Osteoblast (primary cell): ENCODE data around the gene NCAN. TPM values are rescaled to one million over a fixed set of nuclear protein-coding genes. Genes with fewer than 3 reads are reported as not detected.

Experiments used
- DNase-seq: peaks from one replicate; pipeline ENCODE4 v3.0.0; 2011; ENCODE audit warnings: low spot score, mixed read lengths; ENCODE audit not compliant: insufficient read length; ENCODE audit errors: missing footprints
- H2AFZ ChIP-seq: 2 replicates; pipeline ENCODE4 v1.6.0; 2011; ENCODE audit warnings: mild to moderate bottlenecking, low read length
- H3K27ac ChIP-seq: 2 replicates; pipeline ENCODE4 v1.5.1; 2011; ENCODE audit warnings: mild to moderate bottlenecking, low read depth, low read length, moderate library complexity
- H3K27me3 ChIP-seq: 2 replicates; pipeline ENCODE4 v1.6.0; 2012; ENCODE audit warnings: mild to moderate bottlenecking, control low read depth, inconsistent platforms, low read length, moderate library complexity; ENCODE audit not compliant: insufficient read depth
- H3K36me3 ChIP-seq: 2 replicates; pipeline ENCODE4 v1.5.1; 2011; ENCODE audit warnings: mild to moderate bottlenecking, low read length, control low read depth, moderate library complexity; ENCODE audit not compliant: insufficient read depth
- H3K4me1 ChIP-seq: 2 replicates; pipeline ENCODE4 v1.5.1; 2011; ENCODE audit warnings: mild to moderate bottlenecking, low read length, control low read depth, moderate library complexity; ENCODE audit not compliant: insufficient read depth
- H3K4me2 ChIP-seq: 2 replicates; pipeline ENCODE4 v1.6.0; 2011; ENCODE audit warnings: mild to moderate bottlenecking, low read length; ENCODE audit not compliant: insufficient read depth
- H3K4me3 ChIP-seq: fragments of 200-600 bp; sonication (generic); 3 replicates; pipeline ENCODE4 v1.5.1; 2012; ENCODE audit warnings: mild to moderate bottlenecking, low read length, inconsistent platforms; ENCODE audit not compliant: insufficient read depth
- H3K79me2 ChIP-seq: 2 replicates; pipeline ENCODE4 v1.6.0; 2012; ENCODE audit warnings: mild to moderate bottlenecking, low read length, control low read depth, inconsistent platforms; ENCODE audit not compliant: insufficient read depth
- H3K9me3 ChIP-seq: 2 replicates; pipeline ENCODE4 v1.5.1; 2011; ENCODE audit warnings: low read depth, low read length, control low read depth
- H4K20me1 ChIP-seq: 2 replicates; pipeline ENCODE4 v1.6.0; 2012; ENCODE audit warnings: mild to moderate bottlenecking, low read length, control low read depth; ENCODE audit not compliant: insufficient read depth
- CTCF ChIP-seq: IDR thresholded peaks from 2 replicates; pipeline ENCODE4 v1.5.1; 2011; ENCODE audit warnings: mild to moderate bottlenecking, low read depth, low read length, moderate library complexity; ENCODE audit errors: extremely low read depth
- total RNA-seq: library from RNA; depleted of rRNA; stranded (reverse); fragments of >200 nt; gene quantifications from 2 replicates; pipeline ENCODE4 v1.2.3, GENCODE V29; 2012

Gene NCAN
- total RNA-seq, 1 donor = not detected

- Histone ChIP-seq H4K20me1 (no peaks in the 10 kb centered on the region), H3K27me3 (peaks cover 4% of the 10 kb centered on the region), H3K4me2 (no peak overlapping the region), H3K79me2 (no peaks in the 10 kb centered on the region), H3K9me3 (no peaks in the 10 kb centered on the region), H3K36me3 (peaks cover 20% of the 10 kb centered on the region), H3K4me3 (no peak overlapping the region), H2AFZ (no peak overlapping the region), H3K27ac (no peak overlapping the region), H3K4me1 (no peaks in the 10 kb centered on the region)
- no peak for TF ChIP-seq CTCF
- DNase-seq = peak; percentile 73
These were observed 63.2 kb downstream of the NCAN start for GRCh38 chr19:19274716-19275565.

DNA sequence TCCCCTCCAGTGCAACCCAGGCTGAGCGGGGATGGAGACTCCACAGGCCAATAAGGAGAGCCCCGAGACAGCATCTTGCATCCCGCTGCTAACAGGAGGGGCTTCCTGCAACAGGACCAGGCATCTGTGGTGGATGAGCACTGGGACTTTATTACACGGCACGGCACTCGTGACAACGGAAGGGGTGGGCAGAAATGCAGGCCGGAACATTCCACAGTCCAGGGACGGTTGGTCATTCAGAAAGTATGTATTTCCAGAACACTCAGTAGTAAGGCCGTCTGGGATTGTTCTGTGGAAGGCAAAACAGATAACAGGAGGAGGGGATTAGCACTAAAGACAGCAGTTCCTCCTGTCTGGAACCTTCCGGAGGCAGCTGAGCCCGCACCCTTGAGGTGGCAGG lies 64.6 kb downstream of the NCAN start:
- H3K27me3 ChIP-seq = peaks cover 4% of the 10 kb centered on the region
- no peak overlapping the region for H3K4me2 ChIP-seq
- H2AFZ ChIP-seq = no peak overlapping the region
- peaks cover 29% of the 10 kb centered on the region for H3K36me3 ChIP-seq
- no peaks in the 10 kb centered on the region for H3K4me1 ChIP-seq
- peak; percentile 96 for DNase-seq
- no peak for TF ChIP-seq CTCF
- H3K27ac ChIP-seq = no peak overlapping the region
- H3K9me3 ChIP-seq = no peaks in the 10 kb centered on the region
- no peak overlapping the region for H3K4me3 ChIP-seq
- peaks cover 3% of the 10 kb centered on the region for H4K20me1 ChIP-seq
- no peaks in the 10 kb centered on the region for H3K79me2 ChIP-seq

GRCh38 chr19:19276851-19277250 lies 65.1 kb downstream of the NCAN start:
- Histone ChIP-seq H3K79me2 (no peaks in the 10 kb centered on the region), H3K4me2 (no peak overlapping the region), H3K4me1 (no peaks in the 10 kb centered on the region), H4K20me1 (peaks cover 3% of the 10 kb centered on the region), H3K36me3 (peaks cover 33% of the 10 kb centered on the region), H3K27me3 (peaks cover 4% of the 10 kb centered on the region), H3K9me3 (no peaks in the 10 kb centered on the region), H3K4me3 (no peak overlapping the region), H2AFZ (no peak overlapping the region), H3K27ac (no peak overlapping the region)
- TF ChIP-seq CTCF = no peak
- DNase-seq = peak; percentile 50

- H2AFZ ChIP-seq = no peak overlapping the region
- H3K79me2 ChIP-seq = no peaks in the 10 kb centered on the region
- H3K4me3 ChIP-seq = no peak overlapping the region
- H4K20me1 ChIP-seq = peaks cover 3% of the 10 kb centered on the region
- H3K27ac ChIP-seq = no peak overlapping the region
- DNase-seq = peak; percentile 56
- H3K4me2 ChIP-seq = no peak overlapping the region
- TF ChIP-seq CTCF = no peak
- no peaks in the 10 kb centered on the region for H3K4me1 ChIP-seq
- no peaks in the 10 kb centered on the region for H3K9me3 ChIP-seq
- H3K36me3 ChIP-seq = peaks cover 33% of the 10 kb centered on the region
- no peaks in the 10 kb centered on the region for H3K27me3 ChIP-seq
These were observed 66.6 kb downstream of the NCAN start for GRCh38 chr19:19278315-19278714.
